Suprapubic skin (tissue), 4 donors: ENCODE data around the gene FAH. TPM values are rescaled to one million over a fixed set of nuclear protein-coding genes. Genes with fewer than 3 reads are reported as not detected.
A peak's percentile ranks its signal among the peaks of the same experiment; 100 is the strongest.
"Not testable (repeated sequence)": the region's sequence is repeated elsewhere in the genome, so short reads cannot be mapped to it uniquely, and the experiment has no call there.

ENCODE experiments used
- DNase-seq, 2 donors: peaks; one replicate each; pipeline ENCODE4 v3.0.0-alpha.2; 2019; ENCODE audit warnings: low spot score in 2 of 2
- H3K27ac ChIP-seq: fragments of 200-600 bp; sonication (generic); one replicate; pipeline ENCODE4 v1.5.1; 2019
- H3K27me3 ChIP-seq: fragments of 200-600 bp; sonication (generic); one replicate; pipeline ENCODE4 v1.5.1; 2019
- H3K36me3 ChIP-seq: fragments of 200-600 bp; sonication (generic); one replicate; pipeline ENCODE4 v1.5.1; 2019
- H3K4me1 ChIP-seq: fragments of 200-600 bp; sonication (generic); one replicate; pipeline ENCODE4 v1.5.1; 2019
- H3K4me3 ChIP-seq: fragments of 200-600 bp; sonication (generic); one replicate; pipeline ENCODE4 v1.5.1; 2019; ENCODE audit warnings: mild to moderate bottlenecking
- H3K9me3 ChIP-seq: fragments of 200-600 bp; sonication (generic); one replicate; pipeline ENCODE4 v1.5.1; 2019
- CTCF ChIP-seq, 2 donors: fragments of 200-600 bp in 1 of 2; fragments of 450-650 bp in 1 of 2; sonication (generic) in 1 of 2; IDR thresholded peaks; one replicate each; pipeline ENCODE4 v1.5.1; 2016 to 2019; ENCODE audit warnings: antibody characterized with exemption in 2 of 2, mild to moderate bottlenecking in 1 of 2, moderate library complexity in 1 of 2
- EP300 ChIP-seq: sonication (generic); formaldehyde crosslinking; IDR thresholded peaks from one replicate; pipeline ENCODE4 v1.6.1; 2017; ENCODE audit warnings: antibody characterized with exemption
- POLR2A ChIP-seq, 2 donors: fragments of 450-650 bp; IDR thresholded peaks; one replicate each; pipeline ENCODE4 v1.6.1; 2017; ENCODE audit warnings: antibody characterized with exemption in 2 of 2, mild to moderate bottlenecking in 2 of 2, moderate library complexity in 2 of 2
- POLR2AphosphoS5 ChIP-seq, 3 donors: sonication (generic); formaldehyde crosslinking; IDR thresholded peaks; one replicate each; pipeline ENCODE4 v1.6.1; 2017; ENCODE audit warnings: antibody characterized with exemption in 3 of 3
- WGBS: methylation state at CpG from one replicate; pipeline ENCODE4 v1.1.5; 2018; 5-methylcytosine and 5-hydroxymethylcytosine counted together
- total RNA-seq, 4 donors: library from RNA; depleted of rRNA; stranded (reverse); fragments of >200 nt; gene quantifications; one replicate each; pipeline ENCODE4 v1.1.0, GENCODE V29; 2016

FAH gene
- total RNA-seq, 4 donors from 2014 or later = 10.8 to 16.3 (median 12.1) TPM

- H3K36me3 ChIP-seq = peaks cover 1% of the 10 kb centered on the region
- no peak overlapping the region for H3K4me3 ChIP-seq
- H3K27ac ChIP-seq = no peak overlapping the region
- DNase-seq = no peak
- peaks cover 13% of the 10 kb centered on the region for H3K4me1 ChIP-seq
- 80% methylated on average over 6 of the region's 6 CpGs for WGBS
- no peaks in the 10 kb centered on the region for H3K27me3 ChIP-seq
- TF ChIP-seq POLR2AphosphoS5 (IDR thresholded peaks at IDR 0.05) = no peak
- TF ChIP-seq EP300 = no peak
- no peak for TF ChIP-seq CTCF (IDR thresholded peaks at IDR 0.05)
- no peak for TF ChIP-seq POLR2A (IDR thresholded peaks at IDR 0.05)
- H3K9me3 ChIP-seq = no peaks in the 10 kb centered on the region
Measured at GRCh38 chr15:80154336-80154735, 1.5 kb downstream of the FAH start.

- Histone ChIP-seq H3K9me3 (no peaks in the 10 kb centered on the region), H3K4me3 (no peak overlapping the region), H3K27ac (no peak overlapping the region), H3K4me1 (peaks cover 13% of the 10 kb centered on the region), H3K36me3 (peaks cover 8% of the 10 kb centered on the region), H3K27me3 (no peaks in the 10 kb centered on the region)
- 96% methylated on average over 5 of the region's 5 CpGs for WGBS
- DNase-seq = no peak
- no peak for TF ChIP-seq CTCF (IDR thresholded peaks at IDR 0.05)
- no peak for TF ChIP-seq POLR2AphosphoS5 (IDR thresholded peaks at IDR 0.05)
- no peak for TF ChIP-seq POLR2A (IDR thresholded peaks at IDR 0.05)
- TF ChIP-seq EP300 = no peak
Measured at GRCh38 chr15:80155001-80155377, 2.2 kb downstream of the FAH start.

DNA sequence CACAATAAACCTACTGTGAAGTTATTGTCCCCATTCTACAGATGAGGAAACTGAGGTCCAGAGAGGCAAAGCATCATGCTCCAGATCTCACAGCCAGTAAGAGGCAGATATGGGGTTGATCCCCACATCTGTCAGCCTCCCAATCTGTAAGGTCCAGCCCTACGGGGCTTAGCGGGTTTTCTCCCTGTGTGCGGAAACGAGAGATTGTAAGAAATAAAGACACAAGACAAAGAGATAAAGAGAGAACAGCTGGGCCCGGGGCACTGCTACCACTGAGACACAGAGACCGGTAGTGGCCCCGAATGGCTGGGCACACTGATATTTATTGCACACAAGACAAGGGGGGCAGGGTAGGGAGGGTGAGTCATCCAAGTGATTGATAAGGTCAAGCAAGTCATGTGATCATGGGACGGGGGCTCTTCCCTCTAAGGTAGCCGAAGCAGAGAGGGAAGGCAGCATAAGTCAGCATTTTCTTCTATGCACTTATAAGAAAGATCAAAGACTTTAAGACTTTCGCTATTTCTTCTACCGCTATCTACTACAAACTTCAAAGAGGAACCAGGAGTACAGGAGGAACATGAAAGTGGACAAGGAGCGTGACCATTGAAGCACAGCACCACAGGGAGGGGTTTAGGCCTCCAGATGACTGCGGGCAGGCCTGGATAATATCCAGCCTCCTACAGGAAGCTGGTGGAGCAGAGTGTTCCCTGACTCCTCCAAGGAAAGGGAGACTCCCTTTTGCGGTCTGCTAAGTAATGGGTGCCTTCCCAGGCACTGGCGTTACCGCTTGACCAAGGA is 2.8 kb downstream of the FAH start:
- not testable (repeated sequence) for DNase-seq, H3K9me3 ChIP-seq, H3K27me3 ChIP-seq, H3K4me3 ChIP-seq
- Histone ChIP-seq H3K4me1 (peaks cover 17% of the 10 kb centered on the region), H3K36me3 (peaks cover 13% of the 10 kb centered on the region), H3K27ac (peak overlapping the region; percentile 7)
- WGBS = 67% methylated on average over 16 of the region's 16 CpGs

DNA sequence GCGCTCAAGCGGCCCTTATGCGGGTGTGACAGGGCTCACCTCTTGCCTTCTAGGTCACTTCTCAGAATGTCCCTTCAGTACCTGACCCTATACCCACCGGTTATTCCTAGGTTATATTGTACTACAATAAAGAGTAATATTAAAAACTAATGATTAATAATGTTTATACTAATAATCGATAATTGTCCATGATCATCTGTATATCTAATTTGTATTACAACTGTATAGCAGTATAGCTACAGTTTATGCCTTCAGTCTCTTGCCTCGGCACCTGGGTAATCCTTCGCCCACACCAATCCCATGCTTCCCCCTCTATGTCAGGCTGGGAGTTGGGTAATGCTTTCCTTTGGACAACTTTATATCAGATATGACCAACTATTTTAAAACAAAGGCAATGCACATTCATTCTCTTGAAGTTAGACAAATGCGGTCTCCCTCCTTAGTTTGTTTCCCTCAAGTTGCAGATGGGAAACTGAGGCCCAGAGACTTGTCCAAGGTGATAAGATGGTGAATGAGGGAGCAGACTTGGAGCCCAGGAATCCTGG is 3.4 kb downstream of the FAH start:
- no peaks in the 10 kb centered on the region for H3K27me3 ChIP-seq
- no peak overlapping the region for H3K4me3 ChIP-seq
- TF ChIP-seq EP300 (no peak), CTCF (IDR thresholded peaks at IDR 0.05) (no peak), POLR2AphosphoS5 (IDR thresholded peaks at IDR 0.05) (no peak), POLR2A (IDR thresholded peaks at IDR 0.05) (no peak)
- H3K9me3 ChIP-seq = no peaks in the 10 kb centered on the region
- H3K4me1 ChIP-seq = peaks cover 21% of the 10 kb centered on the region
- no peak for DNase-seq
- WGBS = 92% methylated on average over 8 of the region's 8 CpGs
- peaks cover 13% of the 10 kb centered on the region for H3K36me3 ChIP-seq
- H3K27ac ChIP-seq = no peak overlapping the region

- Histone ChIP-seq H3K27me3 (no peaks in the 10 kb centered on the region), H3K9me3 (no peaks in the 10 kb centered on the region), H3K4me3 (no peak overlapping the region), H3K27ac (no peak overlapping the region), H3K36me3 (peaks cover 17% of the 10 kb centered on the region), H3K4me1 (peaks cover 21% of the 10 kb centered on the region)
- no peak for DNase-seq
- 96% methylated on average over 5 of the region's 5 CpGs for WGBS
- TF ChIP-seq CTCF (IDR thresholded peaks at IDR 0.05) = no peak
- no peak for TF ChIP-seq POLR2A (IDR thresholded peaks at IDR 0.05)
- TF ChIP-seq EP300 = no peak
- no peak for TF ChIP-seq POLR2AphosphoS5 (IDR thresholded peaks at IDR 0.05)
Measured at GRCh38 chr15:80157215-80157614, 4.4 kb downstream of the FAH start.
